ENCODE data around the gene TRIM22.
"Not testable (repeated sequence)": the region's sequence is repeated elsewhere in the genome, so short reads cannot be mapped to it uniquely, and the experiment has no call there.

Gene TRIM22

GRCh38 chr11:5691238-5691963 lies 1.8 kb downstream of the TRIM22 start:
- DNase-seq = peak; percentile 45

GRCh38 chr11:5691964-5692361 lies 2.4 kb downstream of the TRIM22 start:
- peak; percentile 42 for DNase-seq

GRCh38 chr11:5694642-5695041 lies 5.1 kb downstream of the TRIM22 start:
- no peak for DNase-seq

DNA sequence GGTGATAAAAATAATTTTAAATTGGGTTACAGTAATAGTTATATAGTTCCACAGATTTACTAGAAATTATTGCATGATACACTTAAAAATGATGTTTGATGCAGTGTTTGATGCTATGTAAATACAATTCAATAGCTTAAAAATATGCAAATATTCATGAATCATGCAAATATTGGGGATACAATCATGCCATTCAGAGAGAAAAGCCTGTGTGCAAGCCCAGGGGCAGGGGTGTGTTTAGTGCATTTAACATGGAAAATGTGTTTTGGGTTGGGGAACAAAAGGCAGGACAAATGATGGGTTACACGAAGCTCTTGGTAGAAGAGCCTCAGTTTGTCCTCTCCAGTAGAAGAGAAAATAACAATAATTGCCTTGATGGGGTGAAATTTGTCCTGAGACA lies 6.0 kb downstream of the TRIM22 start:
- no peak for DNase-seq

GRCh38 chr11:5696210-5696609 lies 6.6 kb downstream of the TRIM22 start:
- no peak for DNase-seq

DNA sequence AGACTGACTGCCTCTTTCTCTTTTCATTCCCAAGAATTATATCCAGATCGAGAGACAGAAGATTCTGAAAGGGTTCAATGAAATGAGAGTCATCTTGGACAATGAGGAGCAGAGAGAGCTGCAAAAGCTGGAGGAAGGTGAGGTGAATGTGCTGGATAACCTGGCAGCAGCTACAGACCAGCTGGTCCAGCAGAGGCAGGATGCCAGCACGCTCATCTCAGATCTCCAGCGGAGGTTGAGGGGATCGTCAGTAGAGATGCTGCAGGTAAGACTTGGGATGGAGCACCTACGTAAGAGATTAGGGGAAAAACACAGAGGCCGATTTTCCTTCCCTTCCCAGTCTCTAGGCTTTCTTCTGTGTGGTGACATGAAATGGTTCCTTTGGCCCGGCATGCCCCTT lies 8.7 kb downstream of the TRIM22 start:
- no peak for DNase-seq

GRCh38 chr11:5700421-5701054 lies 10.9 kb downstream of the TRIM22 start:
- peak; percentile 28 for DNase-seq

- DNase-seq = no peak
Observed at GRCh38 chr11:5701055-5701577, 11.5 kb downstream of the TRIM22 start.

- DNase-seq = no peak
Observed at GRCh38 chr11:5703741-5704536, 14.3 kb downstream of the TRIM22 start.

DNA sequence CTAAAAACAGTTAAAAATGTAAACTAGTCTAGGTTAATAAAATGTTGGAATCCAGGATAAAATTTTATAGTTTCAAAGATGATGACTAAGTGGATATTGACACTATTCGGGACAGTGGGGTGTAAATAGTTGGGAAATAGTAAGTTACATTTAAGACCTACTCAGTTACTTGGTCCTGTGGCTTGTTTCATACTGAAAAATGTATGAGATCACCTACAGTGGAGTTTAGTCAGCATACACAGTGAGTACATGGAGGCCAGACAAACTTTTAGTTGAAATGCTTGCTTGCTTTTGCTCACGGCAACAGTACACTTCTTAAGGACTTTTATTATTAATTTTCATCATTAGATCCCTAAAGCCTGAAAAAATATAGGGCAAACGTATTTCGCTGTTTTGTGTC lies 16.1 kb downstream of the TRIM22 start:
- DNase-seq = no peak

DNA sequence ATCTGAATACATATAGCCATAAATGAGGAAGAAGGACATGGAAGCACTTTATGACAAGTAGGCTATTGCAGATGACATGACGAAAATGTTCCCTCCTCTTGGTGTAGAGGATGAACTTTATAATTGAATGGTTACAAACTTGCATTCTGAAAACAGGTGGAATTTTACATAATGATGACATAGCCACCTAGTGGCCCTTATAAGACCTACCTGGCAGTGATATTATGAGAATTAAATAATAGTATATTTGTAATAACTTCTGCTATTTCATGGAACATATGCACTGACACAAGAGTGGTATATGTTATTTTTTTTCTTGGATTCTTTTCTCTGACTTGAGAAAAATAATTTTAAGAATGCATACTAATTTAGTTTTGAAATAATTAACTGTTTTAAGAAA lies 22.9 kb downstream of the TRIM22 start:
- peak; percentile 71 for DNase-seq

- DNase-seq = peak; percentile 82
Observed at GRCh38 chr11:5713695-5714094, 24.1 kb downstream of the TRIM22 start.

DNA sequence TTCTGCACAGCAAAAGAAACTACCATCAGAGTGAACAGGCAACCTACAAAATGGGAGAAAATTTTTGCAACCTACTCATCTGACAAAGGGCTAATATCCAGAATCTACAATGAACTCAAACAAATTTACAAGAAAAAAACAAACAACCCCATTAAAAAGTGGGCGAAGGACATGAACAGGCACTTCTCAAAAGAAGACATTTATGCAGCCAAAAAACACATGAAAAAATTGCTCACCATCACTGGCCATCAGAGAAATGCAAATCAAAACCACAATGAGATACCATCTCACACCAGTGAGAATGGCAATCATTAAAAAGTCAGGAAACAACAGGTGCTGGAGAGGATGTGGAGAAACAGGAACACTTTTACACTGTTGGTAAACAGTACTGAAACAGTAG lies 26.9 kb downstream of the TRIM22 start:
- not testable (repeated sequence) for DNase-seq

GRCh38 chr11:5719703-5720495 lies 30.3 kb downstream of the TRIM22 start:
- peak; percentile 71 for DNase-seq

DNA sequence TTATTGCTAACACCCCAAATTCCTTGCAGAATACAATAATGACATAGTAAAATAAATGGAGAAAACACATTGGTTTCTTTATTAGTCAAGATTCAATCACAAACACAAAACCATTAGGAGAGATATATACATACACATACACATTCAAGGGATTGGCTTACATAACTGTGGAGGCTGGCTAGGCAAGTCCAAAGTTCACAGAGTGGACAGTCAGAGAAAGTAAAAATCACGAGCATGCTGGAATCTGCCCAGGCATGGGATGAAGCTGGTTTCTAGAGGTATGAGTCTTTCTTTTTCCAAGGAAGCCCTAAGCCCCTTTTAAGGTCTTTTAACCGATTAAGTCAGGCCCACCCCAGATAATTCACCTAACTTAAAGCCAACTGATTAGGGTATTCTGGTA lies 33.0 kb downstream of the TRIM22 start:
- no peak for DNase-seq

DNA sequence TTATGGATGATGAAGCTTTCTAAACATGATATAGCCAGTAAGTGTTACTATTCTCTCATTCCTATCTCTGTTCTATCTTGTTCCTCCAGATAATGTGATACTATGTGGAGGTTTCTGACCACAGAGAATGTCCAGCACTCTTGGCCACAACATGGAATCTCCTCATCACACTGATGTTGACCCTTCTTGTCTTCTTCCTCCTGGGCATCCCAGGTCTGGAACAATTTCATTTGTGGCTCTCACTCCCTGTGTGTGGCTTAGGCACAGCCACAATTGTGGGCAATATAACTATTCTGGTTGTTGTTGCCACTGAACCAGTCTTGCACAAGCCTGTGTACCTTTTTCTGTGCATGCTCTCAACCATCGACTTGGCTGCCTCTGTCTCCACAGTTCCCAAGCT lies 36.8 kb downstream of the TRIM22 start:
- DNase-seq = no peak

- DNase-seq = no peak
Observed at GRCh38 chr11:5727691-5728090, 38.1 kb downstream of the TRIM22 start.

GRCh38 chr11:5736396-5736795 lies 46.8 kb downstream of the TRIM22 start, which contains the start of gene OR56B1:
OR56B1 (plus strand) TSS chr11:5736448; CDS start chr11:5736517, 69 bp downstream.
- DNase-seq = no peak

DNA sequence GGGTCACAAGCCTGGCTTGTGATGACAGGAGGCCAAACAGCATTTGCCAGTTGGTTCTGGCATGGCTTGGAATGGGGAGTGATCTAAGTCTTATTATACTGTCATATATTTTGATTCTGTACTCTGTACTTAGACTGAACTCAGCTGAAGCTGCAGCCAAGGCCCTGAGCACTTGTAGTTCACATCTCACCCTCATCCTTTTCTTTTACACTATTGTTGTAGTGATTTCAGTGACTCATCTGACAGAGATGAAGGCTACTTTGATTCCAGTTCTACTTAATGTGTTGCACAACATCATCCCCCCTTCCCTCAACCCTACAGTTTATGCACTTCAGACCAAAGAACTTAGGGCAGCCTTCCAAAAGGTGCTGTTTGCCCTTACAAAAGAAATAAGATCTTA lies 47.5 kb downstream of the TRIM22 start:
- DNase-seq = no peak

GRCh38 chr11:5737670-5738392 lies 48.2 kb downstream of the TRIM22 start:
- no peak for DNase-seq

DNA sequence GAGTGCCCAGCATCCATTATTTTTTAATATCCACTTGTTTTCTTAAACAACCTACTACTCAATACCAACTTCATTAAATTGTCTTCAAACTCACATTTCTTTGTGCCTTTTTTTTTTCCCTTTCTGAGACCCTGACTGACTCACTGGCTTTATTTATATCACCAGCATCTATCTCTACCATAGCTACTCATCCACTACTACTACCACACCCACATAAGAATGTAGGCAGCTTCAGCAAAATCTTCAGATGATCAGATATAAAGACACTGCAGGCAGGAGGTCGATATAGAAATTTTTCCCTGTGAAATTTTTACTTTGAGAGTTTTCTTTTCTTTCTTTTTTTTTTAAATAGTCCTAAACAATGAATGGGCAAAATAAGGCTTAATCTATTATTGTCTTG lies 48.8 kb downstream of the TRIM22 start:
- no peak for DNase-seq

DNA sequence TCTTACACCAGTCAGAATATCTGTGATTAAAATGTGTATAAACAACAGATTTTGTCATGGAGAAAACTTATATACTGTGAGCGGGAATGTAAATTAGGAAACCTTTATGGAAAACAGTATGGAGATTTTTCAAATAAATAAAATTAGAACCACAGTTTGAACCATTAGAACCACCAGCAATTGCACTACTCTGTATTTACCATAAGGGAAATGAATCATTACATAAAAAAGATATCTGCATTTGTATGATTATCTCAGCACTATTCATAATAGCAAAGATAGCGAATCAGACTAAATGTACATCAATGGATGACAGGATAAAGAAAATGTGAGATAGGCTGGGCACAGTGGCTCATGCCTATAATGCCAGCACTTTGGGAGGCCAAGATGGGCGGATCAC lies 57.0 kb downstream of the TRIM22 start:
- no peak for DNase-seq
